Subcutaneous adipose tissue (tissue), 4 donors: ENCODE measurements around the gene CTRL. TPM values are rescaled to one million over a fixed set of nuclear protein-coding genes. Genes with fewer than 3 reads are reported as not detected.

Experiments used
- total RNA-seq, 4 donors: library from RNA; depleted of rRNA; stranded (reverse); fragments of >200 nt; gene quantifications; one replicate each; pipeline ENCODE4 v1.1.0, GENCODE V29; 2016
- TF ChIP-seq, protein P1 (sequence below): fragments of 450-650 bp; IDR thresholded peaks from one replicate; pipeline ENCODE4 v1.5.1; 2016; ENCODE audit warnings: low read depth, mild to moderate bottlenecking, control low read depth, antibody characterized with exemption, moderate library complexity

Gene CTRL
- total RNA-seq, 4 donors from 2014 or later = 0.85 to 4.1 (median 0.88) TPM; not detected in 1

DNA sequence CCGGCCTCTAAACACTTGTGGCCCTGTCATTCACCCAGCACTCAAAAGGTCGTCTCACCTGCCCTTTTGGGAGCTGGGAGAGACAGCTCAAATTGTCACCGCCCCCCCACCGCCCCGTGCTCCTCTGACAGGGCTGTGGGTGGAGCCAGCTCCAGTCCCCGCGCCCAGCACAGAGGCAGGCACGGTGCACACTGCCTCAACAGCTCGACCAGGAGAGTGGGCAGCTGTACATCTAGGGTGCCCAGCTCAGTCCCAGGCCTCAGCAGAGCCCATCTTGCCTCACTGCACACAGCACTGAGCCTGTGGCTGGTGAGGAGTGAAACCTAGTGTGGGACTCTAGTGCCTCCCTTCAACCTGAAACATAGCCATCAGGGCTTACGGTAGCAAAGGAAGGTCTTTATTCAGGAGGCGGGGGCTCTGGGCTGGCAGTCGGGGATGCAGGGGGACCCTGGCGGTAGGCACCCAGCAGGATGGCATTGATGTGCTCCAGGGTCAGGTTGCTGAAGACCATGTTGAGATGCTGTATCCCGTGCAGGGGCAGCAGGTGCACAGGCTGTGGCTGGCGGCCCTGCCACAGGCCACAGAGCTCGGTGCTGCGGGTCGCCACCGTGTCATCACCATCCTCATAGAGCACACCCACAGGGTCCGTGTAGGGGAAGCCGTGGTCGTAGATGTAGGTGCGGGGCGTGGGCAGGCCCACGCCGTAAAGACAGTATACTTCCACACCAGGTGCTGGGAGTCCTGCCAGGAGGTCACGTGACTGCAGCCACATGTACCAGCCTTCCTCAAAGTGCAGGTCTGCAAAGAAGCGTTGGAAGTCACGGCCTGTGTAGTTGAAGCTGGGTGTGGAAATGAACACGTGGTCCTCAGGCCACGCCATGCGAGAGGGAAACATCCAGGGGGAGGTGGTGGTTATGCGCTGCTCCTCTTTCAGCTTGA, 8.1 kb upstream of the CTRL start:
- TF ChIP-seq, protein P1, sequence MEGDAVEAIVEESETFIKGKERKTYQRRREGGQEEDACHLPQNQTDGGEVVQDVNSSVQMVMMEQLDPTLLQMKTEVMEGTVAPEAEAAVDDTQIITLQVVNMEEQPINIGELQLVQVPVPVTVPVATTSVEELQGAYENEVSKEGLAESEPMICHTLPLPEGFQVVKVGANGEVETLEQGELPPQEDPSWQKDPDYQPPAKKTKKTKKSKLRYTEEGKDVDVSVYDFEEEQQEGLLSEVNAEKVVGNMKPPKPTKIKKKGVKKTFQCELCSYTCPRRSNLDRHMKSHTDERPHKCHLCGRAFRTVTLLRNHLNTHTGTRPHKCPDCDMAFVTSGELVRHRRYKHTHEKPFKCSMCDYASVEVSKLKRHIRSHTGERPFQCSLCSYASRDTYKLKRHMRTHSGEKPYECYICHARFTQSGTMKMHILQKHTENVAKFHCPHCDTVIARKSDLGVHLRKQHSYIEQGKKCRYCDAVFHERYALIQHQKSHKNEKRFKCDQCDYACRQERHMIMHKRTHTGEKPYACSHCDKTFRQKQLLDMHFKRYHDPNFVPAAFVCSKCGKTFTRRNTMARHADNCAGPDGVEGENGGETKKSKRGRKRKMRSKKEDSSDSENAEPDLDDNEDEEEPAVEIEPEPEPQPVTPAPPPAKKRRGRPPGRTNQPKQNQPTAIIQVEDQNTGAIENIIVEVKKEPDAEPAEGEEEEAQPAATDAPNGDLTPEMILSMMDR = no peak

DNA sequence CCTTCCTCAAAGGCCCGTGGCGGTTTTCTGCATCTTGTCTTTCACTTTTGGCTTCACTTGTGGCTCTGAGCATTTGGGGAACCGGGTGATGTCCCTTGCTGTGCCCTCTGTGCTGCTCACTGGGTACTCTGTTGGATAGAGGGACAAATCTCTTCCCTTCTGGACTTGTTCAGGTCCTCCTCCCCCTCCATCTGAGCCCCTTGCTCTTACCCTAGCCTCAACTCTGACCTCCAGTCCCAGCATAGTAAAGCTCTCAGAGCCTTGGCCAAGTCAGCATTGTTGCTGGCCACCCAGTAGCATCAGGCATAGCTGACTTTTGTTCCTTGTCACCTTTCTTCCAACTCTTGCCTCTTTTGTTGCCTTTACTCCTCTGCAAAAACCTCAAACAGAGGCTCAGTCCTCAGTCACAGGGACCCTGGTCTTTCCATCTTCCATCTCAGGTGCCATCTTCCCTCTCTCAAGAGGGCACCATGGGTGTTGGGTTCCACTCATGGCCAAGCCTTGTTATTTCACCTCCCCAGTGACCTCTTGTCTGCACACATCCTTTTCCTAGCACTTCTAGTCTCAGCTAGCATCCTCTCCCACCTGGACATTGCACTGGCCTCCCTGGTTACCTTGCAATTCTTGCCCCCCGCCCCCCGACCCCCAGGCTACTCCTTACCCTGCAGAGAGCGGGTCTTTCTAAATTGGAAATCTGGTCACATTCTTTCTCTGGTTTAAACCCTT, 5.4 kb upstream of the CTRL start:
- TF ChIP-seq, protein P1 = no peak

DNA sequence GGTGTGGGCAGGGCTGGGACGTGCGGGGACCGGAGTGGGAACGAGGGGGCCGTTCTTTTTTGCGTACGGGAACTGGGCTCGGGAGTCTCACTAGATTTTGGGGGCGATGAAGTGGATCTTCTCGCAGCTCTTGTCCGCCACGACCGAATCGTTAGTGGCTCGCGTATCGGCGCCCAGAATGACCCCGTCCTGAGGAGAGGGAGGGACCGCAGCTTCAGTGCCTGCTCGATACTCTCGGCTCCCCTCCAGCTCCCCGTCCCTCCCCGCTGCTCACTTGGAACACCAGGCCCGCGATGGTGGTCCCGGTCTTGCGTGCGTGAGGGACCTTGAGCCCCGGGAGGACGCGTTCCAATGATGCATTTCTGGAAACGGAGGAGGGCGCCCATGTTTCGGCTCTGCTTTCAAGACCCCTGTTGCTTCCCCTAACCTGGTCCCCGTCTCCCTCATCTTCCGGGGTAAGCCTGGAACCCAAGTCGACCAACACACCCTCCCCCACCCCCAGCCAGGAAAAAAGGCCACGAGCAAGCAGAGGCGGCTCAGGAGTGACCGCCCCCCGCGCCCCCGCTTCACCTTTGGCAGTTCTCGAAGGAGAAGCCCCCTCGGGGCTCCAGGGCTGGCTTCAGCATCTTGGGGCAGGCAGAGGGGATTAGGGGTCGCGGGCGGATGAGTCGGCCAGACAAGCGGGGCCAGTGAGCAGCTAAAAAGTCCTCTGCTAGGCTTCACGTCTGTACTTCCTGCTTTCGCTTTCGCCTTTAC, 4.6 kb upstream of the CTRL start, which contains the start of gene PSMB10:
Gene PSMB10, minus strand, starts transcription at position 727 of the 756 bp plus-strand sequence. Its CDS starts 101 bp downstream, at position 626.
- TF ChIP-seq, protein P1 = no peak

DNA sequence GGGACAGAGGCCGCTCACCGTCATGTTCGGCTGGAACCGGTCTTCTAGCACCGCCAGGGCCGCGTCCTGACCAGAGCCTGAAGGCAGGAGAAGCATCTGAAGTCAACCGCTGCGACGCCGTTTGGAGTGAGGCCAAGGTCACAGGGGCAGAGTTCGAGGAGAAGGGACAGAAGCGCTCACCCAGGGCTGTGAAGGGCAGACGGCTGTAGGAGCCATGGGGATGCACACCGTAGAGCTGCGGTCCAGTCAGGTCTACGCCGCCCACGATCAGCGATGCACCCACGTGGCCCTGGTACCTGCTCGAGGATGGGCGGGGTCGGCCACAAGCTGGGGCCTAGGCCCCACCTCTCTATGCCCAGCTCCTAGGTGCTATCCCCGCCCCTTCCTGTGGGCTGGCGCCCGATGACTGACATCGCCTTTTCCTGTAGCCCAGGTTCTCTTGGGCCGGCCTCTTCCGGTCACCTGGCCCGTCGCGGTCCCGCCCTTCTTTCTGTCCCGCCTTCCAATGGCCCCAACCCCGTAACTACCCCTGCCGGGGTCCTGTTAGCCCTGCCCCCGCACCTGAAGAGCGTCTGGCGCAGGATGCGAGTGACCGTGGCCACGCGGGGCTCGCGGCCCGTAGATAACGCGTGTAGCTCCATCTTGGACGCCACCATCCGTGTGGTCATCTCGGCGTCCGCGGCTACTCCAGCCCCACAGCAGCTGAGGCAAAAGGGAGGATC, 3.9 kb upstream of the CTRL start:
- TF ChIP-seq, protein P1 = no peak

DNA sequence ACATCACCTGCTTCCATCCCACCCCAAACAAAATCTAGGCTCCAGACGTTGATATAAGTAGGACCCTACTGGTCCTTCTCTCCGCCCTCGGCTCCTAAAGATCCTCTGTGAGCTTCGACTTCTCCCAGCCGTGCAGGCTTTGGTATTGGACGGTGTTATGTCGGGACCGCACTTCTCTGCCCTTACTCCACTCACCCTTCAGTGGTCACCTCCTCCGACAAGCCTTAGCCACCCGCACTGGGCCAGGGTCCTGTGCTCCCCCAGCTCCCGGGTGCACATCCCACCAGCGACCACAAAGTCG, 3.4 kb upstream of the CTRL start:
- TF ChIP-seq, protein P1 = no peak

DNA sequence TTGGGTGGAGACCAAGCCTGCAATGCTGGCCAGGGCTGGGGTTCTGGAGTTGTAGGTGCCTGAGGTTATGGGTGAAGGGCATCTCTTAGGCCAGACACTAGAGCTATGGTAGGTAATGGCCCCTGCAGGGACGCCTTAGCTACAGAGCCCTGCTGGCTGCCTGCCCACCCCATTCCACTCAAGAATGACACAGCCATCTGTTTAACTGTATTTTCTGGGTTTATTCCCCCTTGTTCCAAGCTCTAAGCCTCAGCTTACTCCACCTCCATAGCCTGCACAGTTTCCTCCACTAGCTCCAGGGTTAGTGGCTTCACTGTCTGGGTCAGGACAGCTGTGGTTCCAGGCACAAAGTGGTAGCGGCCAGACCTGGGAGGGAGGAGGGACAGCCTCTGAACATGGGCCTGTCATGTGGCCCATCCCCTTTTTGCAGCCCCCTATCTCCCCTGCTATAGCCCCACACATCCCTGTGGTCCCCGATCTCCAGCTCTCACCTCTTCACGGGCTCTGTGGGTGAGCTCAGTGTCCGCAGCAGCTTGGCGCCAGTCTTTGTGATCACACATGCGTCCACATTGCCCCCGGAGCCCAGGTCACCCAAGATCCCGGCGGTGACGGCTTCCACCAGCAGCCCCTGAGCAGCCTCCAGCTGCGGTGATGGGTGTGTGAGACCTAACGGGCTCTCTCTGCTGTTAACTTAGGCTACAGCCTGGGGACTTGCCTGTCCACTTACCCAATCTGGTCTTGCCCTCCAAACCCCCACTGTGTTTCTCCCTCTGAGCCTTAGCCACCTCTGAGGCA, 2.8 kb upstream of the CTRL start:
- TF ChIP-seq, protein P1 = no peak
